A673 (cell line): ENCODE measurements around the gene FSTL4. TPM values are rescaled to one million over a fixed set of nuclear protein-coding genes. Genes with fewer than 3 reads are reported as not detected.

Experiments used
- BruUV-seq: library from RNA; stranded (reverse); fragments of 400-500 nt; replicated peaks from 2 replicates; lab custom pipeline; 2021; lab: Mats Ljungman, UMichigan
- CTCF ChIA-PET: fragments of 300-600 bp; sonication (Branson Sonifier 250); formaldehyde crosslinking; loops from one replicate; lab custom pipeline; 2022; ENCODE audit warnings: antibody characterized with exemption; lab: Charles Lee
- POLR2A ChIA-PET: fragments of 300-600 bp; sonication (Branson Sonifier 250); formaldehyde crosslinking; loops from one replicate; lab custom pipeline; 2022; ENCODE audit warnings: antibody characterized with exemption; ENCODE audit not compliant: low non-redundant PET; lab: Charles Lee
- DNase-seq: peaks from one replicate; pipeline ENCODE4 v3.0.0-alpha.2; 2015; ENCODE audit warnings: low spot score
- H3K27ac ChIP-seq: fragments of 200-600 bp; sonication (generic); 2 replicates; pipeline ENCODE4 v1.5.1; 2016; ENCODE audit warnings: mixed run types, low read depth, mild to moderate bottlenecking, mixed read lengths, antibody characterized with exemption, low read length; ENCODE audit not compliant: poor library complexity, severe bottlenecking
- H3K27me3 ChIP-seq: fragments of 200-600 bp; sonication (generic); replicated peaks from 2 replicates; pipeline ENCODE4 v1.6.1; 2017; ENCODE audit warnings: mixed run types, low read depth, mild to moderate bottlenecking, mixed read lengths, antibody characterized with exemption, low read length; ENCODE audit not compliant: insufficient read depth, poor library complexity
- H3K36me3 ChIP-seq: fragments of 200-600 bp; sonication (generic); 2 replicates; pipeline ENCODE4 v1.6.1; 2016; ENCODE audit warnings: mixed run types, mild to moderate bottlenecking, mixed read lengths, antibody characterized with exemption, low read length; ENCODE audit not compliant: insufficient read depth, poor library complexity, severe bottlenecking
- H3K4me1 ChIP-seq: fragments of 200-600 bp; sonication (generic); 2 replicates; pipeline ENCODE4 v1.6.1; 2017; ENCODE audit warnings: mixed run types, mild to moderate bottlenecking, mixed read lengths, antibody characterized with exemption, low read length; ENCODE audit not compliant: insufficient read depth, poor library complexity, severe bottlenecking
- H3K4me3 ChIP-seq: fragments of 200-600 bp; sonication (generic); 2 replicates; pipeline ENCODE4 v1.5.1; 2016; ENCODE audit warnings: low read depth, mixed run types, mild to moderate bottlenecking, mixed read lengths, low read length; ENCODE audit not compliant: poor library complexity, severe bottlenecking
- H3K9me3 ChIP-seq: fragments of 200-600 bp; sonication (generic); 2 replicates; pipeline ENCODE4 v1.6.1; 2016; ENCODE audit warnings: mixed run types, low read depth, mild to moderate bottlenecking, mixed read lengths, antibody characterized with exemption, low read length; ENCODE audit not compliant: poor library complexity, severe bottlenecking
- EZH2 ChIP-seq: fragments of 200-600 bp; sonication (generic); IDR thresholded peaks from 2 replicates; pipeline ENCODE4 v1.6.1; 2017; ENCODE audit warnings: borderline replicate concordance, low read depth, mild to moderate bottlenecking, mixed read lengths, antibody characterized with exemption, low read length; ENCODE audit not compliant: poor library complexity, severe bottlenecking
- intact Hi-C: fragments of 100-400 bp; cut with micrococcal nuclease; formaldehyde crosslinking; loops from one replicate; pipeline ENCODE4 v1.10.0; 2022; ENCODE audit not compliant: unreplicated experiment
- total RNA-seq: library from RNA; stranded (reverse); gene quantifications from 2 replicates; pipeline ENCODE4 v1.2.3, GENCODE V29; 2021
- TF ChIP-seq, protein P1 (sequence below): fragments of 300-800, 200-600 bp; sonication (generic); conservative IDR thresholded peaks from 2 replicates; pipeline ENCODE4 v1.5.1; 2017; ENCODE audit warnings: low read depth, mild to moderate bottlenecking, antibody characterized with exemption, low read length, moderate library complexity, mixed read lengths

FSTL4 gene
- total RNA-seq, 1 experiment from 2014 or later, result 0.86 TPM

DNA sequence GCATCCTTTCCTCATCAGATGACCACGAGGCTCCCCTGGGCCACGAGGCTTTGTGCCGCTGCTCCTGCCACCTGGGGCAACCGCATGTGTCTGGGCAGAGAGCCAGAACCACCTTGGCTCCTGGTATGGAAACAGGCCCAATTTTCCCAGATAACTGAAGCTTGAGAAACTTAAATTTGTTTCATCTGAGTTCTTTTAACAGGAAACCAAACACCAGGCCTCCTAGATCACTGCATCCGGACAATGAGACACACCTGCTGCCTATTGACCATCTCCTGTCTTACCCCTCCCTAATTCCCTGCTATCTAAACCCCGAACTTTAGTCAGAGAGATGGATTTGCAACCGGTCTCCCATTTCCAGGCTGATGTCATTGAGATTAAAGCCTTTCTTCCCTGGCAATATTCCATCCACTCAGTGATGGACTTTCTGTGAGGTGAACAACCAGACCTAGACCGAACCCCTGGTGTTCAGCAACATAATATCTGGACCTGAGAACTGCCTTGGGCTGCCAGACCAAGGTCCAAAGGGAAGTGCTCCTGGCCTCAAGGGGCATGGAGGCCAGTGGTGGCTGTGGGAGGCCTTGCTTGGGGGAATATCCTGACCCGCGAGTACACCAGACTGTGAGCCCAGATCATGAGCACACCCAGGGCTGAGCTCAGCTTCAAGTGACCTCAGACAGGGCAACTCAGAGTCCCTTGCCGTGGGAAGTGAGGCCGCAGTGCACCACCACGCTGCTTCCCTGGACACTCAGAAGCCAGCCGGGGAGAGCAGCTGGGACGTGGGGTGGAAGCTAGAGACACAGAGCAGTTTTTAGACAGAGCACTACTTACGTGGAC is 360.8 kb downstream of the FSTL4 start:
- Histone ChIP-seq H3K27me3 (no peaks in the 10 kb centered on the region), H3K9me3 (no peaks in the 10 kb centered on the region), H3K4me1 (no peaks in the 10 kb centered on the region), H3K36me3 (no peaks in the 10 kb centered on the region), H3K27ac (no peak overlapping the region), H3K4me3 (no peak overlapping the region)
- TF ChIP-seq, protein P1, sequence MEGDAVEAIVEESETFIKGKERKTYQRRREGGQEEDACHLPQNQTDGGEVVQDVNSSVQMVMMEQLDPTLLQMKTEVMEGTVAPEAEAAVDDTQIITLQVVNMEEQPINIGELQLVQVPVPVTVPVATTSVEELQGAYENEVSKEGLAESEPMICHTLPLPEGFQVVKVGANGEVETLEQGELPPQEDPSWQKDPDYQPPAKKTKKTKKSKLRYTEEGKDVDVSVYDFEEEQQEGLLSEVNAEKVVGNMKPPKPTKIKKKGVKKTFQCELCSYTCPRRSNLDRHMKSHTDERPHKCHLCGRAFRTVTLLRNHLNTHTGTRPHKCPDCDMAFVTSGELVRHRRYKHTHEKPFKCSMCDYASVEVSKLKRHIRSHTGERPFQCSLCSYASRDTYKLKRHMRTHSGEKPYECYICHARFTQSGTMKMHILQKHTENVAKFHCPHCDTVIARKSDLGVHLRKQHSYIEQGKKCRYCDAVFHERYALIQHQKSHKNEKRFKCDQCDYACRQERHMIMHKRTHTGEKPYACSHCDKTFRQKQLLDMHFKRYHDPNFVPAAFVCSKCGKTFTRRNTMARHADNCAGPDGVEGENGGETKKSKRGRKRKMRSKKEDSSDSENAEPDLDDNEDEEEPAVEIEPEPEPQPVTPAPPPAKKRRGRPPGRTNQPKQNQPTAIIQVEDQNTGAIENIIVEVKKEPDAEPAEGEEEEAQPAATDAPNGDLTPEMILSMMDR, result no peak
- no peak for TF ChIP-seq EZH2
- POLR2A ChIA-PET, result no interaction called here
- no TSS peak for BruUV-seq
- no peak for DNase-seq
- intact Hi-C loops, result no loop called here
- CTCF ChIA-PET, result no interaction called here

GRCh38 chr5:133250527-133250926 is 361.8 kb downstream of the FSTL4 start:
- intact Hi-C loops, result no loop called here
- H3K36me3 ChIP-seq, result no peaks in the 10 kb centered on the region
- CTCF ChIA-PET, result no interaction called here
- no peak for TF ChIP-seq EZH2
- TF ChIP-seq, protein P1, result no peak
- no TSS peak for BruUV-seq
- no peak for DNase-seq
- H3K27me3 ChIP-seq, result no peaks in the 10 kb centered on the region
- H3K4me1 ChIP-seq, result no peaks in the 10 kb centered on the region
- H3K27ac ChIP-seq, result no peak overlapping the region
- no peak overlapping the region for H3K4me3 ChIP-seq
- POLR2A ChIA-PET, result no interaction called here
- H3K9me3 ChIP-seq, result no peaks in the 10 kb centered on the region

DNA sequence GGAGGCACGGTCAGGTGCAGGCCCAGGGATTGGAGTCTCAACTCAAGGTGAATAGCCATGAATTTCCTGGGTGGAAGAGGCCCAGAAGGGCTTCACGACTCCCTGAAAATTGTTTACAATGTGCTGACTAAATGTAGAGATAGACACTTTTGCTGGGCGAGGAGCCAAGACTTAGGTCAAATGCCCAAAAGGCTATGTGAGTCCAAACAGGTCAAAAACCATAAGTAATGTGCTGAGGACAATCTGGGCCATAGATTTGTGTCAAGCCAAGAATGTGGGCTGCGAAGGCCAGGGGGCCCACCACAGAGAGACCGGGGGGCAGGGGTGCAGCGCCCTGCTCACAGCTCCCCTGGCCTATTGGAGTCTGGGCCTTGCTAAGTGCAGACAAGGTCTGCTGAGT is 362.7 kb downstream of the FSTL4 start:
- BruUV-seq, result no TSS peak
- Histone ChIP-seq H3K27me3 (no peaks in the 10 kb centered on the region), H3K4me1 (no peaks in the 10 kb centered on the region), H3K4me3 (no peak overlapping the region), H3K36me3 (no peaks in the 10 kb centered on the region), H3K27ac (no peak overlapping the region), H3K9me3 (no peaks in the 10 kb centered on the region)
- TF ChIP-seq, protein P1, result no peak
- no peak for TF ChIP-seq EZH2
- DNase-seq, result no peak
- intact Hi-C loops, result no loop called here
- POLR2A ChIA-PET, result no interaction called here
- CTCF ChIA-PET, result no interaction called here
